Measurements from ENCODE around the gene CSAD. TPM values are rescaled to one million over a fixed set of nuclear protein-coding genes. Genes with fewer than 3 reads are reported as not detected.

The CSAD gene
- total RNA-seq, 1 donor, result 9.4 TPM

- TF ChIP-seq, protein P1, sequence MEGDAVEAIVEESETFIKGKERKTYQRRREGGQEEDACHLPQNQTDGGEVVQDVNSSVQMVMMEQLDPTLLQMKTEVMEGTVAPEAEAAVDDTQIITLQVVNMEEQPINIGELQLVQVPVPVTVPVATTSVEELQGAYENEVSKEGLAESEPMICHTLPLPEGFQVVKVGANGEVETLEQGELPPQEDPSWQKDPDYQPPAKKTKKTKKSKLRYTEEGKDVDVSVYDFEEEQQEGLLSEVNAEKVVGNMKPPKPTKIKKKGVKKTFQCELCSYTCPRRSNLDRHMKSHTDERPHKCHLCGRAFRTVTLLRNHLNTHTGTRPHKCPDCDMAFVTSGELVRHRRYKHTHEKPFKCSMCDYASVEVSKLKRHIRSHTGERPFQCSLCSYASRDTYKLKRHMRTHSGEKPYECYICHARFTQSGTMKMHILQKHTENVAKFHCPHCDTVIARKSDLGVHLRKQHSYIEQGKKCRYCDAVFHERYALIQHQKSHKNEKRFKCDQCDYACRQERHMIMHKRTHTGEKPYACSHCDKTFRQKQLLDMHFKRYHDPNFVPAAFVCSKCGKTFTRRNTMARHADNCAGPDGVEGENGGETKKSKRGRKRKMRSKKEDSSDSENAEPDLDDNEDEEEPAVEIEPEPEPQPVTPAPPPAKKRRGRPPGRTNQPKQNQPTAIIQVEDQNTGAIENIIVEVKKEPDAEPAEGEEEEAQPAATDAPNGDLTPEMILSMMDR (IDR thresholded peaks at IDR 0.05; ENCODE audit: extremely low read depth, low read depth, low read length), result no peak
- Histone ChIP-seq H3K9me3 (ENCODE audit: low read depth, low read length) (no peaks in the 10 kb centered on the region), H2AFZ (ENCODE audit: low read length) (no peak overlapping the region), H3K79me2 (ENCODE audit: insufficient read depth, low read length) (peaks cover 40% of the 10 kb centered on the region), H3K4me3 (ENCODE audit: insufficient read depth, low read length) (no peak overlapping the region), H3K27me3 (ENCODE audit: insufficient read depth, low read length) (no peaks in the 10 kb centered on the region), H3K4me1 (ENCODE audit: insufficient read depth, low read length) (peaks cover 35% of the 10 kb centered on the region), H3K36me3 (ENCODE audit: insufficient read depth, low read length) (peaks cover 67% of the 10 kb centered on the region), H3K27ac (ENCODE audit: low read depth, low read length) (no peak overlapping the region), H4K20me1 (ENCODE audit: insufficient read depth, low read length) (peaks cover 30% of the 10 kb centered on the region), H3K4me2 (ENCODE audit: insufficient read depth, low read length) (no peak overlapping the region)
- DNase-seq (ENCODE audit: insufficient read length, low spot score, missing footprints), result no peak
Measured at GRCh38 chr12:53184828-53185227, 4.1 kb upstream of the CSAD start.

DNA sequence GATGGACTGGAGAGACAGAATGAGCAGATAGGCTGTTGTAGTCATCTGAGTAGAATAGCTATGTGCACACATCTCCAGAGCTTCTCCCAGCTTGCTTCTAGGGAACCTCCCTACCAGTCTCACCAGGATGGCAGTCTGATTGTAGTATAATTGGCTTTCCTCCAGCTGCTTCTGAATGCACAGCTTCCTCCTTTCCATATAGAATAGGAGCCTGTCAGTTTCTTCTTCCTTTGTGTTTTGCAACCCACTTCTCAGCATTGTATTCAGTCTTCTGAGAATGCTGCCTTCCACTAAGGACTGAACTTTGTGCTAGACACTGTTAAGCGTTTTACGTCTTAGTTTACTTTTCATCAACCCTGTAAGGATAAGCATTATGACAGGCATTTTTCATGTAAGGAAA is 2.2 kb upstream of the CSAD start:
- no peaks in the 10 kb centered on the region for H3K27me3 ChIP-seq (ENCODE audit: insufficient read depth, low read length)
- H3K4me1 ChIP-seq (ENCODE audit: insufficient read depth, low read length), result peaks cover 37% of the 10 kb centered on the region
- peaks cover 43% of the 10 kb centered on the region for H3K79me2 ChIP-seq (ENCODE audit: insufficient read depth, low read length)
- TF ChIP-seq, protein P1 (IDR thresholded peaks at IDR 0.05; ENCODE audit: extremely low read depth, low read depth, low read length), result no peak
- no peaks in the 10 kb centered on the region for H3K9me3 ChIP-seq (ENCODE audit: low read depth, low read length)
- no peak overlapping the region for H2AFZ ChIP-seq (ENCODE audit: low read length)
- peaks cover 30% of the 10 kb centered on the region for H4K20me1 ChIP-seq (ENCODE audit: insufficient read depth, low read length)
- peaks cover 57% of the 10 kb centered on the region for H3K36me3 ChIP-seq (ENCODE audit: insufficient read depth, low read length)
- peak overlapping the region; percentile 98 for H3K4me2 ChIP-seq (ENCODE audit: insufficient read depth, low read length)
- no peak overlapping the region for H3K4me3 ChIP-seq (ENCODE audit: insufficient read depth, low read length)
- DNase-seq (ENCODE audit: insufficient read length, low spot score, missing footprints), result peak; percentile 75
- H3K27ac ChIP-seq (ENCODE audit: low read depth, low read length), result no peak overlapping the region

DNA sequence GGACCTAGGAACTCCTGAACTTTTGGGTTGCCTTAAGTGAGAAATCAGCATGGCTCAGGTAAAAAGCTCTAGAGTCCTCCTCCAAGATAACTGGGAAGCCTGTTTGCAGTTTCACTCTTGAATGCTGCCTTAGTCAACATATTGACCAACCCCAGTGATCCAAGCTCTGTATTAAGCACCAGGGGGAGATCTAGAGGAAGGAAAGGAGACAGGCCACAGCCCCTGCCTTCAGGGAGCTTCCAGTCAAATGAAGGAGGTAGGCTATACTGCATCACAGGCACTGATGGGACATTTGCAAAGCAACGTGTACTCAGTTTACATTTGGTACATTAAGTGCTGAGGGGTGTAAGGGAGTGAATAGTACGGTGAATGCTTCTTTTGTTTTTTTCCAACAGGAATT is 1.2 kb upstream of the CSAD start:
- Histone ChIP-seq H3K79me2 (ENCODE audit: insufficient read depth, low read length) (peaks cover 43% of the 10 kb centered on the region), H2AFZ (ENCODE audit: low read length) (no peak overlapping the region), H3K36me3 (ENCODE audit: insufficient read depth, low read length) (peaks cover 47% of the 10 kb centered on the region), H3K27me3 (ENCODE audit: insufficient read depth, low read length) (no peaks in the 10 kb centered on the region), H3K9me3 (ENCODE audit: low read depth, low read length) (no peaks in the 10 kb centered on the region), H4K20me1 (ENCODE audit: insufficient read depth, low read length) (peaks cover 30% of the 10 kb centered on the region), H3K4me1 (ENCODE audit: insufficient read depth, low read length) (peaks cover 37% of the 10 kb centered on the region), H3K4me2 (ENCODE audit: insufficient read depth, low read length) (peak overlapping the region; percentile 98), H3K4me3 (ENCODE audit: insufficient read depth, low read length) (peak overlapping the region; percentile 88), H3K27ac (ENCODE audit: low read depth, low read length) (peak overlapping the region; percentile 16)
- no peak for DNase-seq (ENCODE audit: insufficient read length, low spot score, missing footprints)
- TF ChIP-seq, protein P1 (IDR thresholded peaks at IDR 0.05; ENCODE audit: extremely low read depth, low read depth, low read length), result no peak

- Histone ChIP-seq H3K4me2 (ENCODE audit: insufficient read depth, low read length) (peak overlapping the region; percentile 98), H2AFZ (ENCODE audit: low read length) (peak overlapping the region; percentile 83), H3K27ac (ENCODE audit: low read depth, low read length) (peak overlapping the region; percentile 16), H3K9me3 (ENCODE audit: low read depth, low read length) (no peaks in the 10 kb centered on the region), H3K4me3 (ENCODE audit: insufficient read depth, low read length) (peak overlapping the region; percentile 88), H3K79me2 (ENCODE audit: insufficient read depth, low read length) (peaks cover 43% of the 10 kb centered on the region), H3K27me3 (ENCODE audit: insufficient read depth, low read length) (no peaks in the 10 kb centered on the region), H3K4me1 (ENCODE audit: insufficient read depth, low read length) (peaks cover 37% of the 10 kb centered on the region), H3K36me3 (ENCODE audit: insufficient read depth, low read length) (peaks cover 39% of the 10 kb centered on the region), H4K20me1 (ENCODE audit: insufficient read depth, low read length) (peaks cover 30% of the 10 kb centered on the region)
- DNase-seq (ENCODE audit: insufficient read length, low spot score, missing footprints), result peak; percentile 95
- TF ChIP-seq, protein P1 (IDR thresholded peaks at IDR 0.05; ENCODE audit: extremely low read depth, low read depth, low read length), result no peak
Measured at GRCh38 chr12:53180931-53181645, 363 bp upstream of the CSAD start.
